Measurements from ENCODE around the gene CD7.

Gene CD7

DNA sequence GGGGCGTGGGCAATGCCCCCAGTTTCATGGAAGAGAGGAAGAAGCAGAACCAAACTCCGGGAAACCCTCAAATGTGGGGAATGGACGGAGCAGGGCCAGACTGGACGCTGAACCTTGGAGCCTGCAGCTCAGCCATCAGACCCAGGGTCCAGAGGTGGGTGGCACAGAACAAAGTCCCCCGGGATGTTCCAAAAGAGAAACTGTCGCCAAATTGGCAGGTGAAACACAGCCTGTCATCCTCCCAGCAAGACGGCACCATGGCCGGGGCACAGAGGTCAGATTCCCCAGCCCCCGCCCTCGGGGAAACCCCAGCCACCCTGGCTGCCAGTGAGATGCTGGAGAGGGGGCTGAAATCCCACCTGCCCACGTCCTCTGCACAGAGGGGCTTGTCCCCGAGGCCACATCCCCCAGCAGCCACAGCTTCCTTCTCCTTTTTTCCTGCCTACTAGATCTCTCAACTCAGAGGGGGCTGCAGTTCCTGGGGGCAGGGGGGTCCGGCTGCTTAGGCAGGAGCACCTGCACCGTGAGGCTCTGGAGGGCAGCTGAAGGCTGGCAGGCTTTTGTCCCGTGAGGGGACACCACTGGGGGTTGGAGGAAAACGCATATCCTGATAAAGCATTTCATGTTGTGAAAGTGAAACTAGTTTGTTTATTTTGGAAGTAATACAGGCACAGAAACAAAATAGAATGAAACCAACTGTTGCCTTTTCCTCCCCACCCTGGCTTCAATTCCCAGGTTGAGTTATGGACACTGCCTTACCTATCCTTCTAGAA, 17.4 kb upstream of the CD7 start:
- intact Hi-C loops (cut with DNase I; ENCODE audit: low total_unique reads) = no loop called here
- no peaks in the 10 kb centered on the region for H3K9me3 ChIP-seq
- no peak for DNase-seq
- peaks cover 0 to 50% of the 10 kb centered on the region in 2 donors for H3K27me3 ChIP-seq
- no peaks in the 10 kb centered on the region for H3K36me3 ChIP-seq
- H3K4me3 ChIP-seq = peak overlapping the region; percentile 51 to 61
- H3K27ac ChIP-seq = peak overlapping the region in 1 of 2 donors; percentile 29
- peaks cover 0 to 54% (median 46%) of the 10 kb centered on the region in 4 donors for H3K4me1 ChIP-seq
- TF ChIP-seq, protein P1, sequence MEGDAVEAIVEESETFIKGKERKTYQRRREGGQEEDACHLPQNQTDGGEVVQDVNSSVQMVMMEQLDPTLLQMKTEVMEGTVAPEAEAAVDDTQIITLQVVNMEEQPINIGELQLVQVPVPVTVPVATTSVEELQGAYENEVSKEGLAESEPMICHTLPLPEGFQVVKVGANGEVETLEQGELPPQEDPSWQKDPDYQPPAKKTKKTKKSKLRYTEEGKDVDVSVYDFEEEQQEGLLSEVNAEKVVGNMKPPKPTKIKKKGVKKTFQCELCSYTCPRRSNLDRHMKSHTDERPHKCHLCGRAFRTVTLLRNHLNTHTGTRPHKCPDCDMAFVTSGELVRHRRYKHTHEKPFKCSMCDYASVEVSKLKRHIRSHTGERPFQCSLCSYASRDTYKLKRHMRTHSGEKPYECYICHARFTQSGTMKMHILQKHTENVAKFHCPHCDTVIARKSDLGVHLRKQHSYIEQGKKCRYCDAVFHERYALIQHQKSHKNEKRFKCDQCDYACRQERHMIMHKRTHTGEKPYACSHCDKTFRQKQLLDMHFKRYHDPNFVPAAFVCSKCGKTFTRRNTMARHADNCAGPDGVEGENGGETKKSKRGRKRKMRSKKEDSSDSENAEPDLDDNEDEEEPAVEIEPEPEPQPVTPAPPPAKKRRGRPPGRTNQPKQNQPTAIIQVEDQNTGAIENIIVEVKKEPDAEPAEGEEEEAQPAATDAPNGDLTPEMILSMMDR (IDR thresholded peaks at IDR 0.05) = no peak

DNA sequence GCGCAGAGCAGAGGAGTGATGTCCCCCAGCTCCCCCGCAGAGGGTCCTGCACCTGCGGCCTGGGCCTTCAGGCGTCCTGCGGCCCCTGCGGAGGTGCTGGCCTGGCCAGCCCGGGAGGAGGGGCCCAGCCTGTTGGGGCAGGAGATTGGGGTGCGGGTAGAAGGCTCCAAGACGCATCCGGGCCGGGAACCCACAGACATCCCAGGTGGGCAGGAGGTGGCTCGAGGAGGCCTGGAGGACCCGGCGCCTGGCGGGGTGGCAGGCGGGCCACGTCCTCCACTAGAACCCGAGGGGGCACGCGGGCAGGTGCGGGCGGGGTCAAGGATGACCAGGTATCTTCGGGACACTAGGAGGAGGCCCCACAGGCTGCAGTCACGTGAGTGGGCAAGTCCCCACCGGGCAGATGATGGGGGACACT, 16.8 kb upstream of the CD7 start:
- peak overlapping the region; percentile 51 to 61 for H3K4me3 ChIP-seq
- H3K27ac ChIP-seq = no peak overlapping the region
- no peak for DNase-seq
- H3K36me3 ChIP-seq = no peaks in the 10 kb centered on the region
- H3K27me3 ChIP-seq = peaks cover 0 to 56% of the 10 kb centered on the region in 2 donors
- H3K4me1 ChIP-seq = peaks cover 0 to 49% (median 41%) of the 10 kb centered on the region in 4 donors
- intact Hi-C loops (cut with DNase I; ENCODE audit: low total_unique reads) = no loop called here
- H3K9me3 ChIP-seq = no peaks in the 10 kb centered on the region
- TF ChIP-seq, protein P1 (IDR thresholded peaks at IDR 0.05) = no peak

DNA sequence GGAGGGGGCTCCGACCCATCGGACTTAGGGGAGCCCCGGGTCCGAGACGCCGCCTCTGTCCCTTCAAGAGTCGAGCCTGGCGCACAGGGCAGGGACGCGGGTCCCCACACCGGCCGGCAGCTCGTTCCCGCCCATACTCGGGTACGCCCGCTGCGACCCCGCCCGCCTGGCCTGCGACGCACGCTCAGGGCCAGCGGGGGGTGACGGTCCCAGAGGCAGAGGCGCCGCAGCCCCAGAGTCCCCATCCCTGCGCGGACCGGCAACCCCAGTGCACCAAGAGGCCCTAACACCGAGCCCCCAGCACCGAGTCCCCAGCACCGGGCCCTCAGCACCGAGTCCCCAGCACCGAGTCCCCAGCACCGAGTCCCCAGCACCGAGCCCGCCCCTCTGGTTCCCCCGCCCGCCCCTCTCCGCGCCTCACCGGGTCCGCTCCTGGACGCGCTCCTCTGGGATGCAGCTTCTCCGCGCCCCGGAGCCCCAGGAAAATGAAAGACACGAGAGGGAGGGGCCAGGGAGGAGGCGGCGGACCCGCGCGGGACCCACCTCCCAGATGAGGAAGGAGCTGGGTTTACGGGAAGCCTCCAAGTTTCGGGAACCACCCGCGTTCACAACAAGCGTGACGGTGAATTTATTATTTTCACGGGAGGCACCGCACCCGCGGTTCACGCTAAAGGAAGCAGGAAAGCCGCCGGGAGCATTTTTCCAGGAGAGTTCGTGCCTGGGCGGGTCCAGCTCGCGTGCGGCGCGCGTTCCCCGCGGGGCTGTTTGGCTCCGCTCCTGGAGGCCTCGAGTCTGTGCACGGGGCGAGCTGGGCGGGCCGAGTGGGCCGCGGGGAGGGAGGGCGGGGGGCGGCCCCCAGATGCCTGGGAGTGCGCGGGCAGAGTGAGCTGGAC, 16.1 kb upstream of the CD7 start, which contains the start of gene SECTM1:
Gene SECTM1 (minus strand): TSS at position 488 of the 893 bp plus-strand sequence. CDS start 6,526 bp downstream, outside the sequence.
- Histone ChIP-seq H3K4me1 (peaks cover 0 to 44% (median 37%) of the 10 kb centered on the region in 4 donors), H3K27ac (peak within 1 kb of the TSS; percentile 29 to 50), H3K4me3 (peak within 1 kb of the TSS; percentile 51 to 61), H3K27me3 (peaks cover 0 to 63% of the 10 kb centered on the region in 2 donors), H3K36me3 (no peaks in the 10 kb centered on the region), H3K9me3 (no peaks in the 10 kb centered on the region)
- TF ChIP-seq, protein P1 (IDR thresholded peaks at IDR 0.05) = no peak
- peak; percentile 53 to 80 for DNase-seq
- intact Hi-C loops (cut with DNase I; ENCODE audit: low total_unique reads) = no loop called here

DNA sequence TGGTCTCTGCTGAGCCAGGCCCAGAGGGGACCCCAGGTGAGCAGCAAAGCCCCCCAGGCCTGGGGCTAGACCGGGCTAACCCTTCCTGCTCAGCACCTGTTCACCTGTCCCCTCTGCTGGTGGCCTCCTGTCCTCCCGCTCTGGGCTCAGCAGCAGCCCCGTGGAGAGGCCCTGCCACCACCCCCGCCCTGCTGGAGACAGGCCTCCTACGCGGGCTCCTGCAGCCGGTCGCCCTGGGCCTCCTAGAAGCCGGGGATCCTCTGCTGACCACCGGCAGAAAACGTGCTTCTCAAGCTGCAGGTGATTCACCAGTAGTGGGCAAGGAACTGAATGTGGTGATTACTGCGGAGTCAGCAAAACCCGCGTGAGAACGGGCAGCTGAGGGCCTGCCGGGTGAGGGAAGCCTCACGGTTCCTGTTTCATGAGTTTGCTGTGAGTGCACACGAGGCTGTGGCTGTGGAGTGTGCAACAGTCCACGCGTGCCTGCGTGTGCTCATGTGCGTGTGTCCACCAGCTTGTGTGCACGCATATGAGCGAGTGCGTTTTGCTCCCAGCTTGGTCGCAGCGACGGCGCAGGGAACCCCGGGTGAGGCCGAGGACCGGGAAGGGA, 15.4 kb upstream of the CD7 start:
- H3K27me3 ChIP-seq = peaks cover 0 to 70% of the 10 kb centered on the region in 2 donors
- peak in 1 of 2 donors; percentile 50 for DNase-seq
- H3K4me1 ChIP-seq = peaks cover 0 to 42% (median 36%) of the 10 kb centered on the region in 4 donors

More for the DNA sequence above, 15.4 kb upstream of the CD7 start:
- Histone ChIP-seq H3K4me3 (peak overlapping the region; percentile 51 to 61), H3K27ac (no peak overlapping the region), H3K36me3 (no peaks in the 10 kb centered on the region), H3K9me3 (no peaks in the 10 kb centered on the region)
- intact Hi-C loops (cut with DNase I; ENCODE audit: low total_unique reads) = no loop called here
- TF ChIP-seq, protein P1 (IDR thresholded peaks at IDR 0.05) = no peak
